Measurements from ENCODE around the gene TEK. TPM values are rescaled to one million over a fixed set of nuclear protein-coding genes. Genes with fewer than 3 reads are reported as not detected.

Gene TEK
- total RNA-seq, 2 donors from 2014 or later: 1.6 to 6.3 TPM

DNA sequence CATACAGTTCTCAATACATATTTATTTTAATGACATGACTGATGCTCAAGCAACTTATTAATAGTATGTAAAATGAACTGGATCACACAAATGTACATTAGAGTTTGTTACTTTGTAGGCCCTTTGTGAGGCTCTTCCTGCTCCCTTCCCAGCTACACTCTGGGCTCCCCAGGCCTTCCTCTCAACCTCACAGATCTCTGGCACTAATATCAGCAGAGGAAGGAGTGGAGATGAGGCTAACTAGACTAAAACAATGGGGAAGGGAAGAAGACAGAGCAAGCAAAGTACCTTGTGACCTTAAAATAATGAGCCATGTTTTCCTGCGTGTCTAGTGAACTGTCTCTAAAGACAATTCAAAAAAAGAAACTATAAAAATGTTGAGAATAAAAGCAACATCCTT, 30.3 kb upstream of the TEK start:
- Histone ChIP-seq H3K36me3 (no peaks in the 10 kb centered on the region), H3K9me3 (no peaks in the 10 kb centered on the region), H3K4me1 (no peaks in the 10 kb centered on the region), H3K9ac (ENCODE audit: low read depth in 2 of 2, low read length in 2 of 2) (no peak overlapping the region), H3K27me3 (no peaks in the 10 kb centered on the region), H3K4me3 (no peak overlapping the region), H3K27ac (no peak overlapping the region)
- TF ChIP-seq, protein P1, sequence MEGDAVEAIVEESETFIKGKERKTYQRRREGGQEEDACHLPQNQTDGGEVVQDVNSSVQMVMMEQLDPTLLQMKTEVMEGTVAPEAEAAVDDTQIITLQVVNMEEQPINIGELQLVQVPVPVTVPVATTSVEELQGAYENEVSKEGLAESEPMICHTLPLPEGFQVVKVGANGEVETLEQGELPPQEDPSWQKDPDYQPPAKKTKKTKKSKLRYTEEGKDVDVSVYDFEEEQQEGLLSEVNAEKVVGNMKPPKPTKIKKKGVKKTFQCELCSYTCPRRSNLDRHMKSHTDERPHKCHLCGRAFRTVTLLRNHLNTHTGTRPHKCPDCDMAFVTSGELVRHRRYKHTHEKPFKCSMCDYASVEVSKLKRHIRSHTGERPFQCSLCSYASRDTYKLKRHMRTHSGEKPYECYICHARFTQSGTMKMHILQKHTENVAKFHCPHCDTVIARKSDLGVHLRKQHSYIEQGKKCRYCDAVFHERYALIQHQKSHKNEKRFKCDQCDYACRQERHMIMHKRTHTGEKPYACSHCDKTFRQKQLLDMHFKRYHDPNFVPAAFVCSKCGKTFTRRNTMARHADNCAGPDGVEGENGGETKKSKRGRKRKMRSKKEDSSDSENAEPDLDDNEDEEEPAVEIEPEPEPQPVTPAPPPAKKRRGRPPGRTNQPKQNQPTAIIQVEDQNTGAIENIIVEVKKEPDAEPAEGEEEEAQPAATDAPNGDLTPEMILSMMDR (IDR thresholded peaks at IDR 0.05): no peak
- intact Hi-C loops (cut with DNase I): no loop called here
- no peak for DNase-seq

DNA sequence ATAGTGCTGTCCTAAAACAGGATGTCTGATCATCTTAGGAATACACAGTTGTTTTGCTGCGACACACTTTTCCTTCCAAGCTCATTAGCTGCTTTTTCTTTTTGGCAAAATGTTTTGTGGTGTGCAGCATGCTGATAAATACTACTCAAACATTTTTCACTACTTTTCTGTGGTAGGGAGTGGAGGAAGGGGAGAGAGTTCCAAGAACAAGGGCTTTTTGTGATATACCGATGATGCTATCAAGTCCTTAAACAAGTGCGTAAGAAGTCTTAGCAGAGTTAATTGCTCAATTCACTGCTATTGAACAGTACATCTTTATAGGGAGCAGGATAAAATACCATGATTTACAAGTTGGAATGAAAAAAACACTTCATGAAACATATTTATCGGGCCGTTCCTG, 23.6 kb upstream of the TEK start:
- Histone ChIP-seq H3K27ac (no peak overlapping the region), H3K9ac (ENCODE audit: low read depth in 2 of 2, low read length in 2 of 2) (no peak overlapping the region), H3K36me3 (no peaks in the 10 kb centered on the region), H3K4me1 (no peaks in the 10 kb centered on the region), H3K4me3 (no peak overlapping the region), H3K9me3 (no peaks in the 10 kb centered on the region), H3K27me3 (no peaks in the 10 kb centered on the region)
- no peak for DNase-seq
- intact Hi-C loops (cut with DNase I): no loop called here
- TF ChIP-seq, protein P1 (IDR thresholded peaks at IDR 0.05): no peak

DNA sequence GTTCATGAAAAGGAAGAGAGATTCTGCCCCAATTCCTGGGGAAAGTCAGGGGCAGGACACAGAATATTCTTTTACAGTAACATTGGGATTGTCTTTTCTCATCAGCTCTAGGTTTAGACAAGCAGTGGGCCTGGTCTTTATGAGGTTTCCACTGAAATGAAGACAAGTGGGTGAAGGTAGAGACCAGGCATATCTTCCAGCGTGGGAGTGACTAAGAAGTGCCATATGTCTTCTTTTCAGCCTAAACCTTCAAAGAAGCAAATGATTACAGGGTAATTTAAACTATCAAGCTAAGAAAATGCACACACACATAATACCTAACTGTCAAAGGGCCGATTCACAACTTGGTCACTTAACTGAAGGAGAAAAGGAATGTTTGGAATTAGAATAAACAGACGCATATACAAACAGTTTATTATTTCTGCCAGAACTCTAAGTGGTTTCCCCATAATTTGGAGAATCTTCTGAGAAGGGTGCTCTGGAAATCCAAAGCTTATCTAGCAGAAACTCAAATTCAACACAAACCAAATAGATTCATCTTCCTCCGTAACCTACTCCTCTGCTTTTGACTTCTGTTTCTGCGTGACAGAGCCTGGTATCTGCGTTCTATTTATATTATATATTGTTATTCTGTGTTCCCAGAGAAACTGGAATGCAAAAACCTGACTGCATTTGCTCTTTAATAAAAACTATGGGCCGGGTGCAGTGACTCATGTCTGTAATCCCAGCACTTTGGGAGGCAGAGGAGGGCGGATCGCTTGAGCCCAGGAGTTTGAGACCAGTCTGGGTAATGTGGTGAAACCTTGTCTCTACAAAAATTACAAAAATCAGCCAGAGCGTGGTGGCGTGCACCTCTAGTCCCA, 22.0 kb upstream of the TEK start:
- DNase-seq: no peak
- Histone ChIP-seq H3K36me3 (no peaks in the 10 kb centered on the region), H3K27ac (no peak overlapping the region), H3K27me3 (no peaks in the 10 kb centered on the region), H3K9ac (ENCODE audit: low read depth in 2 of 2, low read length in 2 of 2) (no peak overlapping the region), H3K9me3 (no peaks in the 10 kb centered on the region), H3K4me1 (no peaks in the 10 kb centered on the region), H3K4me3 (no peak overlapping the region)
- intact Hi-C loops (cut with DNase I): no loop called here
- TF ChIP-seq, protein P1 (IDR thresholded peaks at IDR 0.05): no peak

DNA sequence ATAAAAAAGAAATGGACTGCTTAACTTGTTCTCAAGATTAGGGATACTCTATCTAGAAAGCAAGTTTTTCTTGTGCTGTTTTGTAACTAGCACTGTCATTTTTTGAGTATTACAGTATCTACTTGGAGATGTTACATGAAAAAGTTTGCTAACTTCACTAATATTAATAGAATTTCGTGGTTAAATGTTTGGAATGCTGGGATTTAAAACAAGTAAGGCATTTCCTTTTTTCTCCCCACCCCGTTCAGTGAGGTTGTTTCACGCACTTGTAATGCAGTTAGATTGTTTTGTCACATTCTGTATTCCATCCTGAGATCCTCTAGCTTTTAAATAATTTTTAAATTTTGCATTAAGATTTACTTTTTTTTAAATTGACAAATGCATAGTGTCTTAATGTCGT, 20.0 kb upstream of the TEK start:
- Histone ChIP-seq H3K36me3 (no peaks in the 10 kb centered on the region), H3K27ac (no peak overlapping the region), H3K4me1 (no peaks in the 10 kb centered on the region), H3K27me3 (no peaks in the 10 kb centered on the region), H3K9me3 (no peaks in the 10 kb centered on the region), H3K9ac (ENCODE audit: low read depth in 2 of 2, low read length in 2 of 2) (no peak overlapping the region), H3K4me3 (no peak overlapping the region)
- DNase-seq: no peak
- TF ChIP-seq, protein P1 (IDR thresholded peaks at IDR 0.05): no peak
- intact Hi-C loops (cut with DNase I): no loop called here

DNA sequence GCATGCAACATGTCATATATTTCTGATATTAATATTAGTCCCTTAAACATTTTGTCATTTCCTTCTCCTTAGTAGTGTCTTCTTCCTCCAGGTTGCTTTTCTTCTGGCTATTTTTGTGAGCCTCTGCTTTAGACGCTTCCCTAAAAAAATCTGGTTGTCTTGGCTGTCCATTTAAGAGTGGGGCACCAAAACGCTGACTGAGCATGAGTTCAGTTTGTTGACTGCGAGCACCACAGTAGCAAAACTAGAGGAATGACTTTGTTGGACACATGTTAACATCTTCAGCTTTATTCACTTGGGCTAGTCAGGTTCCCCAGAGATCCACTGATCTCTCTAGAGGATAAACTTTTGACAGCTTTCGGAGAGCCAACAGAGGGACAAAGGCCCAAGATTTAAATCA, 19.3 kb upstream of the TEK start:
- no peak for DNase-seq
- TF ChIP-seq, protein P1 (IDR thresholded peaks at IDR 0.05): no peak
- Histone ChIP-seq H3K4me3 (no peak overlapping the region), H3K27ac (no peak overlapping the region), H3K36me3 (no peaks in the 10 kb centered on the region), H3K4me1 (no peaks in the 10 kb centered on the region), H3K9ac (ENCODE audit: low read depth in 2 of 2, low read length in 2 of 2) (no peak overlapping the region), H3K27me3 (no peaks in the 10 kb centered on the region), H3K9me3 (no peaks in the 10 kb centered on the region)
- intact Hi-C loops (cut with DNase I): no loop called here

Measured in colonic mucosa (tissue), 4 donors.